ENCODE measurements around the gene PLOD2.

GRCh38 chr3:146067048-146067447 lies 93.9 kb downstream of the PLOD2 start:
- TF ChIP-seq CTCF (IDR thresholded peaks at IDR 0.05 in 4 of 5, conservative IDR thresholded peaks at IDR 0.05 in 1 of 5) (no peak), POLR2A (IDR thresholded peaks at IDR 0.05) (no peak)

All from gastrocnemius medialis (tissue), 4 donors.